Measurements from ENCODE around the gene AWAT2.

Gene AWAT2, protein sequence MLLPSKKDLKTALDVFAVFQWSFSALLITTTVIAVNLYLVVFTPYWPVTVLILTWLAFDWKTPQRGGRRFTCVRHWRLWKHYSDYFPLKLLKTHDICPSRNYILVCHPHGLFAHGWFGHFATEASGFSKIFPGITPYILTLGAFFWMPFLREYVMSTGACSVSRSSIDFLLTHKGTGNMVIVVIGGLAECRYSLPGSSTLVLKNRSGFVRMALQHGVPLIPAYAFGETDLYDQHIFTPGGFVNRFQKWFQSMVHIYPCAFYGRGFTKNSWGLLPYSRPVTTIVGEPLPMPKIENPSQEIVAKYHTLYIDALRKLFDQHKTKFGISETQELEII

GRCh38 chrX:70049925-70050324, at the start of gene AWAT2:
AWAT2 (minus strand) TSS chrX:70049938; CDS start chrX:70049932, 6 bp downstream.
- no peak for DNase-seq

- no peak for DNase-seq
These were observed 46.3 kb upstream of the AWAT2 start for GRCh38 chrX:70096052-70096451.

- no peak for DNase-seq
These were observed 42.5 kb upstream of the AWAT2 start for GRCh38 chrX:70092247-70092646.

GRCh38 chrX:70089604-70090297, 40.0 kb upstream of the AWAT2 start:
- no peak for DNase-seq

DNA sequence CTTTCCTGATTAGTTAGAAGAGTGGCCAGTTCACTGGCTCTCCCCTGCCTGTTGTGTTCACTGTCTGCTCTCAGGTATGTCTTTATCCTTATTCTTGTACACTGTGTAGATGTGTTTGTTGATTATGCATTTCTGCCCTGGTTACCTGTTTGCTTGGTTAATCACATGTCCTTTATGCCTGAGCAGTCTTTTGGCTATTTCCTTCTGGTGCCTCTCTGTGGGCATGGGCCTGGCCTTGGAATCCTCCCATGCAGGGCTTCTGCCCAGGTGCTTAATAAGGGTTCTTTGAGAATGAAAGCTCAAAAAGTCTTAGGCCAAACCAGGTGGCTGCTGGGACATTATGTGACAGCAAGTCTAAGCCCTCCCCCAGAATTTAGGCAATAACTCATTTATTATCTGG, 39.0 kb upstream of the AWAT2 start:
- DNase-seq = no peak

DNA sequence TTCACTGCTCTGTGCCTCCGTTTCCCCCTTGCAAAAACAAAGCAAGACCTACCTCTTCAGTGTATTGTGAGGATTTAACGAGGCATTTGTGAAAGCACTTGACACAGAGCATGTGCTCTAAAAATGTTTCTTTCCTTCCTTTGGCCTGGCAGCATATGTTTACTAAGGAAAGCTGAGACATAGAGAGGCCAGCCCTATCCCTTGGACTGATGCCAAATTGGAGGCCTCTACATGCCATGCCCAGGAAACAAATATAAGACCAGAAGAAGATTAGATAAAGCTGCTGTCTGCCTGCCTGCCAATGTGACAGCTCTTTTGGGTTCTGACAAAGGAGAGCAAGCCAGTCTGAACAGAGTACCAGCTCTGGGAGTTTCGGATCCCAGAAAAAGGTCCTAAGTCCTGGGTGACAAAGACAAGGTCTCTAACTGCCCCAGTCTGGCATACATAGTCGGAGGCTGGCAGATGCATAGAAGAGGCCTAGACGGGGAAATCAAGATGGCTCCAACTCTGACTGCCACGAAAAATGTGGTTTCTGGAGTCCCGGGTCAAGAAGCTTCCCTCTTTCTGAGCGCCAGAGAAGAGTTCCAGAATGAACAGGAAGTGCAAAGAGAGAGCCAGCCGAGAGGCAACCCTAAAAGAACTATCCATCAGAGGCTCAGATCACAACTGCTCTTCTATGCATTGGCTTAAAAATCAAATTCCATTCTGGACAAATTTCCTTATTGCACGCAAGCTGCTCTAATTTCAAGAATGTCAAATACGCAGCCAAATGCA, 38.3 kb upstream of the AWAT2 start:
- no peak for DNase-seq

DNA sequence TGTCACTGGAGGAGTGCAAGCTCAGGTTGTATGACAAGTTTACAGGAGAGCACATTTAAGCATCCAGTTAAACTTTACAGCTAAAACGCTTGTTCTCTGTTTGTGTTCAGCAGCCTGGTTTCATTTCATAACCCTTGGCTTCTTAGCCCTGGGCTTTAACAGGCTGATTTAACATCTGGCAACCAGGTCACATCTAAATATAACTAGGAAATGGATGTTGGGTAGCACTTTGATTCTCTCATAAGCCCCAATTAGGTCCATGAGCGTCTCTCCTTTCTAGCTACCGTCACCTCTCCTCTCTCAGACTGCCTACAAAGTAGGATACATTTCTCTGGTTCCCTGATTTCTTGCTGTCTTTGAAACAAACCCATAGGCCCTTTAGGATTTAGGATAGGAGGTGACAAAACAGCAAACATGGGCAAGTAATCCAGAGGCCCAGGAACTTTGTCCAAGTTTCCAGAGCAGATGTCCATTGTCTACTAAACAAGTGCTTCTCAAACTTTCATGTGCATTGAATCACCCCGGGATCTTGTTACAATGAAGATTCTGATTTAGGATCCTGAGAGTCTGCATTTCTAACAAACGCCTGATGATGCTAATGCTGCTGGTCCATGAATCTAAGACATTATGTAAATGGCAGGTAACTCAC, 35.0 kb upstream of the AWAT2 start:
- no peak for DNase-seq

- DNase-seq = no peak
These were observed 33.0 kb upstream of the AWAT2 start for GRCh38 chrX:70082723-70083122.

DNA sequence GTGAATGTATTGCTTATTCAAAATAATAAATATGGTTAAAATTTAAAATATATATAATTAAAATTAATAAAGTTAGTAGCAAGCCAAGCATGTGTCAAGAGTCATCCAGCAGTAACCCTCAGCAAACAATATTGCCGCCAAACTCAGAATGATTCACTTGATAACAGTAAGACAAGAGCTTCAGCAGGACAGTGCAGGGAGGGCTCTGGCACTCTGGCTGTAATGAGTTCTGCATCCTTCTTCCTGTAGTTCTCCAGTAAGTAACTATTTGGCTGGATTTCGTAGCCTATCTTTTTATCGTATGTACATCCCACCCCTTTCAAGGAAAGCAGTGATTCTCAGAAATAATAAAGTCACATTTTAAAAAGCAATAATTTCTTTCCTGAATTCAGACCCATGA, 30.1 kb upstream of the AWAT2 start:
- no peak for DNase-seq

GRCh38 chrX:70079297-70079696, 29.6 kb upstream of the AWAT2 start:
- no peak for DNase-seq

DNA sequence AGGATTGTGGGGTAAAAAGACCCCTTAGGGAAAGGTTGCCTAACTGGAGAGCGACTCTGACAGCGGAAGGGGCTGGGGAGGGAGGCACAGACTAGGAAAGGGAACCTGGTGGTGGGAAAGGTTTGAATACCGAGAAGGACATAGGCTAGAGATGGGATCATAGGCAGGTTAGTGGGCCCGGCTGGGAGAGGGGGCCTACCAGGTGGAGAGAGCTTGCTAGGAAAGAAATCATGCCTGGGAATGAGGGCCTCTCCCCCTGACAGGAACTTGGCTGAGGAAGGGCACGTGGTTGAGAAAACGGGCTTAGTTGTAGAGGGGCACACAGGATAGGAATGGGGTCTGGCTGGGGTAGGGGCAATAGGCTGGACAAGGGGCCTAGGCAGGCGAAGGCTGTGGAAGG, 16.9 kb upstream of the AWAT2 start:
- DNase-seq = no peak

DNA sequence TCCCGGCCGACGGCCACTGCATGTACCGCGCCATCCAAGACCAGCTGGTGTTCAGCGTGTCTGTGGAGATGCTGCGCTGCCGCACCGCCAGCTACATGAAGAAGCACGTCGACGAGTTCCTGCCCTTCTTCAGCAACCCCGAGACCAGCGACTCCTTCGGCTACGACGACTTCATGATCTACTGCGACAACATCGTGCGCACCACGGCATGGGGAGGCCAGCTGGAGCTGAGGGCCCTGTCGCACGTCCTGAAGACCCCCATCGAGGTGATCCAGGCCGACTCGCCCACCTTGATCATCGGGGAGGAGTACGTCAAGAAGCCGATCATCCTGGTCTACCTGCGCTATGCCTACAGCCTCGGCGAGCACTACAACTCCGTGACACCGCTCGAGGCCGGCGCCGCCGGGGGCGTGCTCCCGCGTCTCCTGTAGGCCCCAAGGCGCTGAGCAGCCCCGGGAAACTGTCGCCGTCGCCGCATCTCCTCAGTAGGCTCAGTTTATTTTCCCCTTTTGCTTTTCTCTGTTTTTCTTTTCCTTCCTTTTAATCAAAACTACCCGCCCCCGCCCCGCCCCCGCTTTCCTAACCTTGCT, 13.3 kb upstream of the AWAT2 start:
- no peak for DNase-seq

- no peak for DNase-seq
These were observed 12.3 kb upstream of the AWAT2 start, which contains the start of gene OTUD6A for GRCh38 chrX:70062076-70062475. OTUD6A (plus strand) TSS chrX:70062457; CDS start chrX:70062525, 68 bp downstream.

GRCh38 chrX:70054391-70054790, 4.7 kb upstream of the AWAT2 start:
- no peak for DNase-seq

DNA sequence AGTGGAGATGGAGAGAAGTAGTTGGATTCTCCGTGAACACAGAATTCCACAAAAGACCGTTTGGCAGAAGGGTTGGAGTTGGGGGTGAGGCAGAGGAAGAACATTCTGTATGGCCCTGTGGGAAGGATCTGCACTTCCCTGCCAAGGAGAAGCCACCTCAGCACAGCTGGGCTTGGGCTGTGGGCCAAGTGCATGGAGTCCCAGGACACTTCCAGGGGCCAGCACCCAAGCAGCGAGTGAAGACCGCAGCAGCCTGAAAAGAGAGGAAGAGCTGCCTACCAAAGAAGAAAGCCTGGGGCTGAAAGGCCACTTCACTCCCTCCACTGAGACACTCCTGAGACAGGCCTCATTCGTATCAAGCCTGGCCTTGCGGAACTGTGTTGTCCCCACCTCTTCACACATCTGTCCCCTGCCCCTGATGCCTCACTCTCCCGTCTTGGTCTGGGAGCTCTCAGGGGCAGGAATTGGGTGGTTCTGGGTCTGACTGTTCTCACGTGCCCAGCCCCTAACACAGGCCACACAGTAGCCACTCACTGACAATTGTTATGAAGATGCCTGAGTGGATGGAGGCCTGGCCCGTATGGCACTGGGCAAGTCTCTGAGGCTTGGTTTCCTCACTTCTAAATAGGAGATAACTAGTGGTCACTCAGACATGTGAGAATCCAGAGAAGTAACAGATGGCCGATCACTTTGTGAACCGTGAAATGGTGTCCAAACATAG, 3.3 kb upstream of the AWAT2 start:
- no peak for DNase-seq

DNA sequence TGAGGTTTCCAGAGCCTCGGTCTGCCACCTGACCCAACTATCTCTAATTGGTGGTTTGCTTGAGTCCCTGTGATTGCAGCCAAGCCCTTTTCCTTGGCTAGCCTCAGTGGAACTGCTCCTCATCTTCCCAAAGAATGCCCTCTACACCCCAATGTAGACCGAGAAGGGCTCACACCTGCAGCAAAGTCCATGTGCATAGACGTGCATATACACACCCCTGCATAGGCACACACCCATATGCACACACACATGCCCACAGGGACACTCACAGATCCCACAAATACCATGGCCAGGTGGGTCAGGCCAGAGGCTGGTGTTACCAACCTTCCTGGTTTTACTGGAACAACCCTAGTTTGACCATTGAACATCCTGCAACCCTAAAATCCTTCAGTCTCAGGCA, 332 bp downstream of the AWAT2 start:
- DNase-seq = no peak

DNA sequence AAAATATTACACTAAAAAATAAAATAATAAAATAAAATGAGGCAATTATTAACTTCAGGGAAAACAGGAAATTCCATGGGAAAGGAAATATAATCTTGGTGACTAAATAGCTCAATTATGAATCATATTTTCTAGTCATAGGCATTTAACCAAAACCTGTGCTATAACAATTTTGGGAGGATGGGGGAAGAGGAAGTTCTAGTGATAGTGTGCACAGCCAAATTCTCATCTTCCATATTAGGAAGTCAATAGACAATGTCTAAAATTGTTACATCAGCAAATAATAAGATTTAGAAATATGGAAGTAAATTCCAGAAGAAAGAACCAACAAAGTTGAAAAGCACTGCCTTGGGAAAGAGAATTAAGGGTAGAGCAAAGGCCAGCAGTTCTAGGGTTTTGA, 2.8 kb downstream of the AWAT2 start:
- DNase-seq = no peak

- no peak for DNase-seq
These were observed 5.0 kb downstream of the AWAT2 start for GRCh38 chrX:70044541-70045245.

- DNase-seq = no peak
These were observed 6.1 kb downstream of the AWAT2 start for GRCh38 chrX:70043685-70044084.

GRCh38 chrX:70042399-70043371, 7.1 kb downstream of the AWAT2 start:
- no peak for DNase-seq
